ENCODE data around the gene KLHL24.
A peak's percentile ranks its signal among the peaks of the same experiment; 100 is the strongest.
"Not testable (repeated sequence)": the region's sequence is repeated elsewhere in the genome, so short reads cannot be mapped to it uniquely, and the experiment has no call there.

KLHL24 gene

GRCh38 chr3:183664913-183665381 is 29.5 kb downstream of the KLHL24 start:
- Histone ChIP-seq H3K4me1 (ENCODE audit: control extremely low read depth in 1 of 4, control insufficient read depth in 4 of 4, insufficient read depth in 4 of 4, low read length in 3 of 4) (no peaks in the 10 kb centered on the region), H3K9me3 (ENCODE audit: control extremely low read depth in 1 of 5, control insufficient read depth in 4 of 5, insufficient read depth in 2 of 5, low read depth in 1 of 5, low read length in 4 of 5) (peaks cover 0 to 4% (median 0%) of the 10 kb centered on the region in 5 experiments), H3K27me3 (replicated peaks in 2 of 5; ENCODE audit: control insufficient read depth in 4 of 5, insufficient read depth in 5 of 5, low read length in 4 of 5) (no peaks in the 10 kb centered on the region), H3K4me3 (ENCODE audit: control insufficient read depth in 1 of 7, extremely low read depth in 1 of 7, insufficient read depth in 4 of 7, low read depth in 2 of 7, low read length in 6 of 7) (no peak overlapping the region), H3K36me3 (ENCODE audit: control insufficient read depth in 4 of 4, insufficient read depth in 4 of 4, low read length in 3 of 4) (peaks cover 21 to 55% (median 28%) of the 10 kb centered on the region in 4 experiments), H3K27ac (ENCODE audit: insufficient read depth in 1 of 2, low read depth in 1 of 2, low read length in 2 of 2, poor library complexity in 1 of 2, severe bottlenecking in 2 of 2) (no peak overlapping the region)
- CTCF ChIA-PET, result interaction anchor here (1.0 kb wide), 1 partner anchor 10 kb away, joined by 3 read pairs; no protein-coding TSS in a partner anchor
- DNase-seq, result no peak
- 100% methylated on average over 2 of the region's 3 CpGs for WGBS (ENCODE audit: insufficient coverage)
- POLR2A ChIA-PET, result no interaction called here

GRCh38 chr3:183680061-183680460 is 44.6 kb downstream of the KLHL24 start:
- WGBS (ENCODE audit: insufficient coverage), result 100% methylated on average over 3 of the region's 3 CpGs
- no peaks in the 10 kb centered on the region for H3K9me3 ChIP-seq (ENCODE audit: control extremely low read depth in 1 of 5, control insufficient read depth in 4 of 5, insufficient read depth in 2 of 5, low read depth in 1 of 5, low read length in 4 of 5)
- peaks cover 0 to 5% (median 2%) of the 10 kb centered on the region in 4 experiments for H3K4me1 ChIP-seq (ENCODE audit: control extremely low read depth in 1 of 4, control insufficient read depth in 4 of 4, insufficient read depth in 4 of 4, low read length in 3 of 4)
- POLR2A ChIA-PET, result no interaction called here
- H3K27me3 ChIP-seq (replicated peaks in 2 of 5; ENCODE audit: control insufficient read depth in 4 of 5, insufficient read depth in 5 of 5, low read length in 4 of 5), result no peaks in the 10 kb centered on the region
- no peak for DNase-seq
- peaks cover 3 to 41% (median 9%) of the 10 kb centered on the region in 4 experiments for H3K36me3 ChIP-seq (ENCODE audit: control insufficient read depth in 4 of 4, insufficient read depth in 4 of 4, low read length in 3 of 4)
- H3K4me3 ChIP-seq (ENCODE audit: control insufficient read depth in 1 of 7, extremely low read depth in 1 of 7, insufficient read depth in 4 of 7, low read depth in 2 of 7, low read length in 6 of 7), result no peak overlapping the region
- H3K27ac ChIP-seq (ENCODE audit: insufficient read depth in 1 of 2, low read depth in 1 of 2, low read length in 2 of 2, poor library complexity in 1 of 2, severe bottlenecking in 2 of 2), result no peak overlapping the region
- CTCF ChIA-PET, result interaction anchor here (0.8 to 1.1 kb wide), 2 partner anchors 9 to 39 kb away, joined by 3 to 5 read pairs; no protein-coding TSS in a partner anchor

- Histone ChIP-seq H3K4me3 (ENCODE audit: control insufficient read depth in 1 of 7, extremely low read depth in 1 of 7, insufficient read depth in 4 of 7, low read depth in 2 of 7, low read length in 6 of 7) (no peak overlapping the region), H3K36me3 (ENCODE audit: control insufficient read depth in 4 of 4, insufficient read depth in 4 of 4, low read length in 3 of 4) (no peaks in the 10 kb centered on the region), H3K9me3 (ENCODE audit: control extremely low read depth in 1 of 5, control insufficient read depth in 4 of 5, insufficient read depth in 2 of 5, low read depth in 1 of 5, low read length in 4 of 5) (no peaks in the 10 kb centered on the region), H3K27me3 (replicated peaks in 2 of 5; ENCODE audit: control insufficient read depth in 4 of 5, insufficient read depth in 5 of 5, low read length in 4 of 5) (no peaks in the 10 kb centered on the region), H3K27ac (ENCODE audit: insufficient read depth in 1 of 2, low read depth in 1 of 2, low read length in 2 of 2, poor library complexity in 1 of 2, severe bottlenecking in 2 of 2) (no peak overlapping the region), H3K4me1 (ENCODE audit: control extremely low read depth in 1 of 4, control insufficient read depth in 4 of 4, insufficient read depth in 4 of 4, low read length in 3 of 4) (peaks cover 0 to 5% (median 0%) of the 10 kb centered on the region in 4 experiments)
- no peak for DNase-seq
- 94% methylated on average over 2 of the region's 6 CpGs for WGBS (ENCODE audit: insufficient coverage)
- CTCF ChIA-PET, result interaction anchor here (1.5 kb wide), 1 partner anchor 10 kb away, joined by 3 read pairs; no protein-coding TSS in a partner anchor
- POLR2A ChIA-PET, result no interaction called here
These were observed 52.3 kb downstream of the KLHL24 start for GRCh38 chr3:183687705-183688104.

GRCh38 chr3:183688874-183689273 is 53.5 kb downstream of the KLHL24 start:
- no peaks in the 10 kb centered on the region for H3K36me3 ChIP-seq (ENCODE audit: control insufficient read depth in 4 of 4, insufficient read depth in 4 of 4, low read length in 3 of 4)
- CTCF ChIA-PET, result interaction anchor here (0.8 to 1.5 kb wide), 4 partner anchors 8 to 25 kb away, joined by 3 to 5 read pairs (median 4); no protein-coding TSS in a partner anchor
- no peak overlapping the region for H3K4me3 ChIP-seq (ENCODE audit: control insufficient read depth in 1 of 7, extremely low read depth in 1 of 7, insufficient read depth in 4 of 7, low read depth in 2 of 7, low read length in 6 of 7)
- H3K27ac ChIP-seq (ENCODE audit: insufficient read depth in 1 of 2, low read depth in 1 of 2, low read length in 2 of 2, poor library complexity in 1 of 2, severe bottlenecking in 2 of 2), result no peak overlapping the region
- no peaks in the 10 kb centered on the region for H3K9me3 ChIP-seq (ENCODE audit: control extremely low read depth in 1 of 5, control insufficient read depth in 4 of 5, insufficient read depth in 2 of 5, low read depth in 1 of 5, low read length in 4 of 5)
- H3K27me3 ChIP-seq (replicated peaks in 2 of 5; ENCODE audit: control insufficient read depth in 4 of 5, insufficient read depth in 5 of 5, low read length in 4 of 5), result no peaks in the 10 kb centered on the region
- peak; percentile 18 to 72 (median 64) for DNase-seq
- peaks cover 0 to 5% (median 0%) of the 10 kb centered on the region in 4 experiments for H3K4me1 ChIP-seq (ENCODE audit: control extremely low read depth in 1 of 4, control insufficient read depth in 4 of 4, insufficient read depth in 4 of 4, low read length in 3 of 4)
- POLR2A ChIA-PET, result interaction anchor here (0.6 to 0.7 kb wide), 2 partner anchors 13 to 15 kb away, joined by 3 to 4 read pairs; no protein-coding TSS in a partner anchor
- WGBS (ENCODE audit: insufficient coverage), result no CpG with 5 or more reads among the region's 3 CpGs

GRCh38 chr3:183689621-183690020 is 54.2 kb downstream of the KLHL24 start:
- H3K27ac ChIP-seq (ENCODE audit: insufficient read depth in 1 of 2, low read depth in 1 of 2, low read length in 2 of 2, poor library complexity in 1 of 2, severe bottlenecking in 2 of 2); POLR2A ChIA-PET; H3K4me1 ChIP-seq (ENCODE audit: control extremely low read depth in 1 of 4, control insufficient read depth in 4 of 4, insufficient read depth in 4 of 4, low read length in 3 of 4); H3K4me3 ChIP-seq (ENCODE audit: control insufficient read depth in 1 of 7, extremely low read depth in 1 of 7, insufficient read depth in 4 of 7, low read depth in 2 of 7, low read length in 6 of 7); H3K27me3 ChIP-seq (replicated peaks in 2 of 5; ENCODE audit: control insufficient read depth in 4 of 5, insufficient read depth in 5 of 5, low read length in 4 of 5); H3K36me3 ChIP-seq (ENCODE audit: control insufficient read depth in 4 of 4, insufficient read depth in 4 of 4, low read length in 3 of 4); H3K9me3 ChIP-seq (ENCODE audit: control extremely low read depth in 1 of 5, control insufficient read depth in 4 of 5, insufficient read depth in 2 of 5, low read depth in 1 of 5, low read length in 4 of 5); DNase-seq: not testable (repeated sequence)
- WGBS (ENCODE audit: insufficient coverage), result 100% methylated on average over 3 of the region's 5 CpGs
- CTCF ChIA-PET, result interaction anchor here (1.0 kb wide), 1 partner anchor 9 kb away, joined by 5 read pairs; no protein-coding TSS in a partner anchor

GRCh38 chr3:183690402-183690995 is 55.1 kb downstream of the KLHL24 start:
- CTCF ChIA-PET, result no interaction called here
- H3K4me3 ChIP-seq (ENCODE audit: control insufficient read depth in 1 of 7, extremely low read depth in 1 of 7, insufficient read depth in 4 of 7, low read depth in 2 of 7, low read length in 6 of 7), result no peak overlapping the region

GRCh38 chr3:183692436-183692835 is 57.0 kb downstream of the KLHL24 start:
- H3K9me3 ChIP-seq (ENCODE audit: control extremely low read depth in 1 of 5, control insufficient read depth in 4 of 5, insufficient read depth in 2 of 5, low read depth in 1 of 5, low read length in 4 of 5), result no peaks in the 10 kb centered on the region
- ChIA-PET CTCF (interaction anchor here (1.3 kb wide), 1 partner anchor 9 kb away, joined by 4 read pairs; no protein-coding TSS in a partner anchor), POLR2A (no interaction called here)
- H3K4me3 ChIP-seq (ENCODE audit: control insufficient read depth in 1 of 7, extremely low read depth in 1 of 7, insufficient read depth in 4 of 7, low read depth in 2 of 7, low read length in 6 of 7), result no peak overlapping the region
- H3K36me3 ChIP-seq (ENCODE audit: control insufficient read depth in 4 of 4, insufficient read depth in 4 of 4, low read length in 3 of 4), result no peaks in the 10 kb centered on the region
- no peaks in the 10 kb centered on the region for H3K27me3 ChIP-seq (replicated peaks in 2 of 5; ENCODE audit: control insufficient read depth in 4 of 5, insufficient read depth in 5 of 5, low read length in 4 of 5)
- H3K4me1 ChIP-seq (ENCODE audit: control extremely low read depth in 1 of 4, control insufficient read depth in 4 of 4, insufficient read depth in 4 of 4, low read length in 3 of 4), result peaks cover 0 to 5% (median 2%) of the 10 kb centered on the region in 4 experiments
- no peak overlapping the region for H3K27ac ChIP-seq (ENCODE audit: insufficient read depth in 1 of 2, low read depth in 1 of 2, low read length in 2 of 2, poor library complexity in 1 of 2, severe bottlenecking in 2 of 2)
- no peak for DNase-seq
- WGBS (ENCODE audit: insufficient coverage), result 100% methylated on average over 2 of the region's 10 CpGs

More at GRCh38 chr3:183690402-183690995, 55.1 kb downstream of the KLHL24 start:
- Histone ChIP-seq H3K27me3 (replicated peaks in 2 of 5; ENCODE audit: control insufficient read depth in 4 of 5, insufficient read depth in 5 of 5, low read length in 4 of 5) (no peaks in the 10 kb centered on the region), H3K27ac (ENCODE audit: insufficient read depth in 1 of 2, low read depth in 1 of 2, low read length in 2 of 2, poor library complexity in 1 of 2, severe bottlenecking in 2 of 2) (no peak overlapping the region), H3K36me3 (ENCODE audit: control insufficient read depth in 4 of 4, insufficient read depth in 4 of 4, low read length in 3 of 4) (no peaks in the 10 kb centered on the region), H3K4me1 (ENCODE audit: control extremely low read depth in 1 of 4, control insufficient read depth in 4 of 4, insufficient read depth in 4 of 4, low read length in 3 of 4) (peaks cover 0 to 5% (median 0%) of the 10 kb centered on the region in 4 experiments), H3K9me3 (ENCODE audit: control extremely low read depth in 1 of 5, control insufficient read depth in 4 of 5, insufficient read depth in 2 of 5, low read depth in 1 of 5, low read length in 4 of 5) (no peaks in the 10 kb centered on the region)
- DNase-seq, result no peak
- WGBS (ENCODE audit: insufficient coverage), result 94% methylated on average over 9 of the region's 11 CpGs
- POLR2A ChIA-PET, result no interaction called here

Measured in common myeloid progenitor, CD34-positive (primary cell).